Measurements from ENCODE around the gene TAB2.

TAB2 gene

GRCh38 chr6:149414821-149415220 lies 97.3 kb downstream of the TAB2 start:
- no peak for DNase-seq (ENCODE audit: low read depth in 2 of 2)

- DNase-seq (ENCODE audit: low read depth in 2 of 2): no peak
These were observed 102.3 kb downstream of the TAB2 start for GRCh38 chr6:149419696-149420404.

- DNase-seq (ENCODE audit: low read depth in 2 of 2): no peak
These were observed 103.6 kb downstream of the TAB2 start for GRCh38 chr6:149421132-149421531.

- DNase-seq (ENCODE audit: low read depth in 2 of 2): no peak
These were observed 105.1 kb downstream of the TAB2 start for GRCh38 chr6:149422581-149422980.

GRCh38 chr6:149423964-149424440 lies 106.5 kb downstream of the TAB2 start:
- no peak for DNase-seq (ENCODE audit: low read depth in 2 of 2)

GRCh38 chr6:149425224-149425623 lies 107.7 kb downstream of the TAB2 start:
- DNase-seq (ENCODE audit: low read depth in 2 of 2): no peak

- DNase-seq (ENCODE audit: low read depth in 2 of 2): no peak
These were observed 108.2 kb downstream of the TAB2 start for GRCh38 chr6:149425754-149426153.

- no peak for DNase-seq (ENCODE audit: low read depth in 2 of 2)
These were observed 111.1 kb downstream of the TAB2 start for GRCh38 chr6:149428606-149429005.

GRCh38 chr6:149429427-149430360 lies 112.2 kb downstream of the TAB2 start:
- no peak for DNase-seq (ENCODE audit: low read depth in 2 of 2)

GRCh38 chr6:149431905-149432775 lies 114.6 kb downstream of the TAB2 start:
- DNase-seq (ENCODE audit: low read depth in 2 of 2): peak; percentile 77 to 79

GRCh38 chr6:149433405-149433804 lies 115.9 kb downstream of the TAB2 start:
- no peak for DNase-seq (ENCODE audit: low read depth in 2 of 2)

- no peak for DNase-seq (ENCODE audit: low read depth in 2 of 2)
These were observed 116.4 kb downstream of the TAB2 start for GRCh38 chr6:149433881-149434280.

- DNase-seq (ENCODE audit: low read depth in 2 of 2): no peak
These were observed 118.5 kb downstream of the TAB2 start for GRCh38 chr6:149435919-149436586.

GRCh38 chr6:149436647-149437046 lies 119.1 kb downstream of the TAB2 start:
- DNase-seq (ENCODE audit: low read depth in 2 of 2): no peak

- DNase-seq (ENCODE audit: low read depth in 2 of 2): no peak
These were observed 119.7 kb downstream of the TAB2 start for GRCh38 chr6:149437212-149437611.

GRCh38 chr6:149438855-149439254 lies 121.3 kb downstream of the TAB2 start:
- no peak for DNase-seq (ENCODE audit: low read depth in 2 of 2)

- DNase-seq (ENCODE audit: low read depth in 2 of 2): no peak
These were observed 122.1 kb downstream of the TAB2 start for GRCh38 chr6:149439626-149440025.

GRCh38 chr6:149440735-149441671 lies 123.5 kb downstream of the TAB2 start:
- DNase-seq (ENCODE audit: low read depth in 2 of 2): no peak

GRCh38 chr6:149441740-149442139 lies 124.2 kb downstream of the TAB2 start:
- DNase-seq (ENCODE audit: low read depth in 2 of 2): no peak

Measured in stimulated activated CD8-positive, alpha-beta memory T cell treated with anti-CD3 and anti-CD28 coated beads, Interleukin-15, amount 100 ng/mL, for 48 hours (primary cell).